Right atrium auricular region (tissue), 2 donors: ENCODE results near the gene CAPN13. TPM values are rescaled to one million over a fixed set of nuclear protein-coding genes. Genes with fewer than 3 reads are reported as not detected.
A peak's percentile ranks its signal among the peaks of the same experiment; 100 is the strongest.
"Not testable (repeated sequence)": the region's sequence is repeated elsewhere in the genome, so short reads cannot be mapped to it uniquely, and the experiment has no call there.

ENCODE experiments used
- DNase-seq: peaks from one replicate; pipeline ENCODE4 v3.0.0-alpha.2; 2019; ENCODE audit warnings: low spot score
- H3K27ac ChIP-seq, 2 donors: fragments of 200-600 bp; sonication (generic); 1 replicate in 1 of 2; 2 replicates in 1 of 2; pipeline ENCODE4 v1.5.1; 2016 to 2019
- H3K27me3 ChIP-seq, 2 donors: fragments of 200-600 bp; sonication (generic); one replicate each; pipeline versions ENCODE4 v1.5.1 to v1.6.0; 2017 to 2019
- H3K36me3 ChIP-seq: fragments of 200-600 bp; sonication (generic); one replicate; pipeline ENCODE4 v1.5.1; 2016
- H3K4me1 ChIP-seq, 2 donors: fragments of 200-600 bp; sonication (generic); one replicate each; pipeline versions ENCODE4 v1.5.1 to v1.6.0; 2017 to 2019
- H3K4me3 ChIP-seq, 2 donors: fragments of 200-600 bp; sonication (generic); 1 replicate in 1 of 2; 2 replicates in 1 of 2; pipeline ENCODE4 v1.5.1; 2017 to 2019; ENCODE audit warnings: mild to moderate bottlenecking in 1 of 2, moderate library complexity in 1 of 2
- H3K9me3 ChIP-seq, 2 donors: fragments of 200-600 bp; sonication (generic); one replicate each; pipeline ENCODE4 v1.5.1; 2019
- total RNA-seq, 2 donors: library from RNA; depleted of rRNA; stranded (reverse); fragments of >200 nt; gene quantifications; one replicate each; pipeline ENCODE4 v1.1.0, GENCODE V29; 2016
- TF ChIP-seq, protein P1 (sequence below), 2 donors: fragments of 200-600 bp; sonication (generic); IDR thresholded peaks; one replicate each; pipeline ENCODE4 v1.5.1; 2019; ENCODE audit warnings: antibody characterized with exemption in 2 of 2

CAPN13 gene
- total RNA-seq, 2 donors from 2014 or later: not detected

- no peak overlapping the region for H3K27ac ChIP-seq
- H3K36me3 ChIP-seq: no peaks in the 10 kb centered on the region
- no peaks in the 10 kb centered on the region for H3K27me3 ChIP-seq
- peaks cover 0 to 22% of the 10 kb centered on the region in 2 donors for H3K4me1 ChIP-seq
- peak; percentile 30 for DNase-seq
- H3K4me3 ChIP-seq: no peak overlapping the region
- TF ChIP-seq, protein P1, sequence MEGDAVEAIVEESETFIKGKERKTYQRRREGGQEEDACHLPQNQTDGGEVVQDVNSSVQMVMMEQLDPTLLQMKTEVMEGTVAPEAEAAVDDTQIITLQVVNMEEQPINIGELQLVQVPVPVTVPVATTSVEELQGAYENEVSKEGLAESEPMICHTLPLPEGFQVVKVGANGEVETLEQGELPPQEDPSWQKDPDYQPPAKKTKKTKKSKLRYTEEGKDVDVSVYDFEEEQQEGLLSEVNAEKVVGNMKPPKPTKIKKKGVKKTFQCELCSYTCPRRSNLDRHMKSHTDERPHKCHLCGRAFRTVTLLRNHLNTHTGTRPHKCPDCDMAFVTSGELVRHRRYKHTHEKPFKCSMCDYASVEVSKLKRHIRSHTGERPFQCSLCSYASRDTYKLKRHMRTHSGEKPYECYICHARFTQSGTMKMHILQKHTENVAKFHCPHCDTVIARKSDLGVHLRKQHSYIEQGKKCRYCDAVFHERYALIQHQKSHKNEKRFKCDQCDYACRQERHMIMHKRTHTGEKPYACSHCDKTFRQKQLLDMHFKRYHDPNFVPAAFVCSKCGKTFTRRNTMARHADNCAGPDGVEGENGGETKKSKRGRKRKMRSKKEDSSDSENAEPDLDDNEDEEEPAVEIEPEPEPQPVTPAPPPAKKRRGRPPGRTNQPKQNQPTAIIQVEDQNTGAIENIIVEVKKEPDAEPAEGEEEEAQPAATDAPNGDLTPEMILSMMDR (IDR thresholded peaks at IDR 0.05): no peak
- peaks cover 4 to 17% of the 10 kb centered on the region in 2 donors for H3K9me3 ChIP-seq
These were observed 104.6 kb downstream of the CAPN13 start for GRCh38 chr2:30702694-30703093.

DNA sequence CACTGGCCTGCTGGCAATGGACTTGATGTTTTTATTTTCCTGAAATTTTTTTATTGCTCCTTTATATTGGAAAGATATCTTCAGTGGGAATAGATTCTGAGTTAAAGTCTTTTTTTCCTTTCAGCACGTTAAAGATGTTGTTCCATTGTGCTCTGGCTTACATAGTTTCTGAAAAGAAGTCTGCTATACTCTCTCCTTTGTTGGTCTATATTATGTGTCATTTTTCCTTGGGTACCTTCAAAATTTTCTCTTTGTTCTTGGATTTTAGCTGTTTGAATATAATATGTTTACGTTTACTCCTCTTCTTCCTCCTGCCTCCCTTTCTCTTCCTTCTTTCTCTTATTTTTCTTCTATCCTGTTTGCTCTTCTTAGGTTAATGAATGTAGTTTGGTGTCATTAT is 105.5 kb downstream of the CAPN13 start:
- TF ChIP-seq, protein P1 (IDR thresholded peaks at IDR 0.05): no peak
- H3K27me3 ChIP-seq: no peaks in the 10 kb centered on the region
- H3K4me1 ChIP-seq: peaks cover 0 to 17% of the 10 kb centered on the region in 2 donors
- no peak overlapping the region for H3K27ac ChIP-seq
- peaks cover 4 to 17% of the 10 kb centered on the region in 2 donors for H3K9me3 ChIP-seq
- H3K36me3 ChIP-seq: no peaks in the 10 kb centered on the region
- no peak overlapping the region for H3K4me3 ChIP-seq
- no peak for DNase-seq

DNA sequence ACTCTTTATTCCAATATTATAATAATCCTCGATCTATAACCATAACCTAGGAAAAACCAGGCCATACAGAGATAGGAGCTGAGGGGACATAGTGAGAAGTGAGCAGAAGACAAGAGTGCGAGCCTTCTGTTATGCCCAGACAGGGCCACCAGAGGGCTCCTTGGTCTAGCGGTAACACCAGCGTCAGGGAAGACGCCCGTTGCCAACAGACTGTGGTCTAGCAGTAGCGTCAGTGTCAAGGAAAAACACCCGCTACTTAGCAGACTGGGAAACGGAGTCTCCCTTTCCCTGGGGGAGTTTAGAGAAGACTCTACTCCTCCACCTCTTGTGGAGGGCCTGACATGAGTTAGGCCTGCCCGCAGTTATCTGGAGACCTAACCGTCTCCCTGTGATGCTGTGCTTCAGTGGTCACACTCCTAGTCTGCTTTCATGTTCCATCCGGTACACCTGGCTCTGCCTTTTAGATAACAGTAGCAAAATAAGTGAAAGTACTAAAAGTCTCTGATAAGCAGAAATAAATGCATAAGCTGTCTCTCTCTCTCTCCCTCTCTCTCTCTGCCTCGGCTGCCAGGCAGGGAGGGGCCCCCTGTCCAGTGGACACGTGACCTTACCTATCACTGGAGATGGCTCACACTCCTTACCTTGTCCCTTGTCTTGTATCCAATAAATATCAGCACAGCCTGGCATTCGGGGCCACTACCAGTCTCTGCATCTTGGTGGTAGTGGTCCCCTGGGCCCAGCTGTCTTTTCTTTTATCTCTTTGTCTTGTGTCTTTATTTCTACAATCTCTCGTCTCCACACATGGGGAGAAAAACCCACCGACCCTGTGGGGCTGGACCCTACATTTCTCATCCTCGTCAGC is 109.8 kb downstream of the CAPN13 start:
- not testable (repeated sequence) for H3K4me3 ChIP-seq, H3K27ac ChIP-seq, H3K27me3 ChIP-seq, H3K36me3 ChIP-seq
- Histone ChIP-seq H3K9me3 (peaks cover 4 to 12% of the 10 kb centered on the region in 2 donors), H3K4me1 (peaks cover 0 to 16% of the 10 kb centered on the region in 2 donors)
- DNase-seq: peak; percentile 40

DNA sequence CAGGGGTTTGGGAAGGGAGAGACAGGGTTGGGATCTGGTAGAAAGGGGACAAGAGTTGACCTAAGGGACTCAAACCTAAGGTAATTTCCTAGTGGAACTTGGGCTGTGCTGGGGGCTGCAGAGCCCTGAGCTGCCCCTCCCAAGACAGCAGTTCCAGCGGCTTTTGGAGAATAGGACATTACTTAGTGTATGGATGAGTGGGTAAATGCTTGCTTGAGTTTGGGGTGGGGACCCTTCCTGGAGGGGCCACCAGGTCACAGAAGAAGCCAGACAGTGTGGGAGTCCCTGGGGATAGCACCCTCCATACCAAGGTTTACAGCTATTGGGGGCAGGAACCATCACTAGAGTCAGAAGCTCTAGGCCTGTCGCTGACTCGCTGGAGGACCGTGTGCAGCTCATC is 111.5 kb downstream of the CAPN13 start:
- Histone ChIP-seq H3K27me3 (no peaks in the 10 kb centered on the region), H3K36me3 (no peaks in the 10 kb centered on the region), H3K27ac (no peak overlapping the region), H3K4me3 (no peak overlapping the region), H3K9me3 (peaks cover 0 to 1% of the 10 kb centered on the region in 2 donors), H3K4me1 (peaks cover 0 to 16% of the 10 kb centered on the region in 2 donors)
- TF ChIP-seq, protein P1 (IDR thresholded peaks at IDR 0.05): no peak
- peak; percentile 30 for DNase-seq

- Histone ChIP-seq H3K9me3 (no peaks in the 10 kb centered on the region), H3K4me1 (peaks cover 0 to 26% of the 10 kb centered on the region in 2 donors), H3K27me3 (no peaks in the 10 kb centered on the region), H3K4me3 (no peak overlapping the region), H3K27ac (peak overlapping the region in 1 of 2 donors; percentile 15), H3K36me3 (no peaks in the 10 kb centered on the region)
- TF ChIP-seq, protein P1 (IDR thresholded peaks at IDR 0.05): no peak
- no peak for DNase-seq
These were observed 112.8 kb downstream of the CAPN13 start for GRCh38 chr2:30694286-30695055.

- H3K9me3 ChIP-seq: no peaks in the 10 kb centered on the region
- H3K27me3 ChIP-seq: no peaks in the 10 kb centered on the region
- H3K4me1 ChIP-seq: peaks cover 0 to 32% of the 10 kb centered on the region in 2 donors
- no peak overlapping the region for H3K4me3 ChIP-seq
- H3K36me3 ChIP-seq: no peaks in the 10 kb centered on the region
- TF ChIP-seq, protein P1 (IDR thresholded peaks at IDR 0.05): no peak
- DNase-seq: peak; percentile 53
- peak overlapping the region in 1 of 2 donors; percentile 15 for H3K27ac ChIP-seq
These were observed 113.4 kb downstream of the CAPN13 start for GRCh38 chr2:30693821-30694281.
